ENCODE results near the gene FGF14.

FGF14 gene

DNA sequence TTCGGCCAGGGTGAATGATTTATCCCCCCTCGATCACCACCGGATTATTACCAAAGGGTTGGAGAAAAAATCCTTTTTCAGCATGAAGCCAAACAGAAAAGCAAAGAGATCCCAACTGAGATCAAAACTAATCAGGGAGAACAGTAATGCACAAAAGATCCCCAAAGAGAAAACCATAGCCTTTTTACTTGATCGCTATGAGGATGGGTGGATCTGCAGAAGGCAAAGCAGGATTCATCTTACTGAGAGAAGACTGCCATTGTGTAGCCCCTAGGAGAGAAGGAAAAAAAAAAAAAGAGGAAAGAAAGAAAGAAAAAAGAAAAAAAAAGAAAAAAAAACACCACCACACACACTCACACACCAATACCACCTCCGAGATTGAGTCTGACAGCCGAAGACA lies at the start of gene FGF14:
Gene FGF14, minus strand, starts transcription at position 283 of the 400 bp plus-strand sequence.
- DNase-seq (ENCODE audit: low spot score): no peak

GRCh38 chr13:102443249-102443648 lies 41.4 kb upstream of the FGF14 start:
- no peak for DNase-seq (ENCODE audit: low spot score)

DNA sequence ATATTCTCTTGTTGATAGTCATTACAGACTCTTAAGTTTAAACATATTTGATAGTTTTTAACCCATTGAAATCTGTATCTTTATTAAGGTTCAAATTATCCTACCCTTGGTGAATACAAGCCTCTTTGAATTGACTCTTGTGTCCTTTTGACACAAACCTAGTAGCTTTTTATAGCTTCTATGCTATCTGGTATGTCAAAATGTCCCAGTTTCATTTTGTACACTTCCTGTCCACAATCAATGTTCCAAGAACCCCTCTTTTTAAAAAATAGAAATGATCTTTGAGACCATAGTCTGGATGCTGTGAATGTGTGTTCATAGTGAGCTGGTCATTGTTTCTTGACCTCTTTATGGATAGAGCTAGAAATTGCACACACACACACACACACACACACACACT lies 39.2 kb upstream of the FGF14 start:
- no peak for DNase-seq (ENCODE audit: low spot score)

DNA sequence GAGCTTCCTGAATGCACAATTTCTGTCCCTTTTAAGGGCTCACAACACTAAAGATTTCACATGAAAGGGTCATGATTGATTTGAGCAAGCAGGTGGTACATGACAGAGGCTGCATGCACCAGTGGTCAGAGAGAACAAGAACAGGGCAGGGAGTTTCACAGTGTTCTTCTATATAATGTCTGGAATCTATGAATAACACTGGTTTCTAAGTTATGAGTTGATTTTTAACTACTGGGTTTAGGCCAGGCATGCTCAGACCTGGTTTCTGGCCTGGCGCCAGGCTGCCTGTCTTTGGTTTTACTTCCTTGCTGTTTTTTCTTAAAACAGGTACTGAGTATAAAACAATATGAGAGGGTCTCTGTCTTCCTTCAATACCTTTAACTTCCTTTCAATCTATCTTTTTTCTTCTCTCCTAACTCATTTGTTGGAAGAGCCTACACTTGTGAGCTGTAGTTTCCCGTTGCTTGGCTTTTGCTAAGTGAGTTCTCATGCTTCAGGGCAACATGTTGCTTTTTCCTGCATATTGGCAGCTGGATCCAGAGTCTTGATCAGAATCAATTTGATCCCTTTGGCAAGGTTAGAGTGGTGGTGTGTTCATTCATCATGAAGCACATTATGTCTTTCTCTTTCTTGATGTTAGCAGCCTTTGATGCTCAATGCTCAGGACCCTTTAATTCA lies 38.5 kb upstream of the FGF14 start:
- DNase-seq (ENCODE audit: low spot score): no peak

GRCh38 chr13:102422690-102423089 lies 20.8 kb upstream of the FGF14 start:
- DNase-seq (ENCODE audit: low spot score): no peak

DNA sequence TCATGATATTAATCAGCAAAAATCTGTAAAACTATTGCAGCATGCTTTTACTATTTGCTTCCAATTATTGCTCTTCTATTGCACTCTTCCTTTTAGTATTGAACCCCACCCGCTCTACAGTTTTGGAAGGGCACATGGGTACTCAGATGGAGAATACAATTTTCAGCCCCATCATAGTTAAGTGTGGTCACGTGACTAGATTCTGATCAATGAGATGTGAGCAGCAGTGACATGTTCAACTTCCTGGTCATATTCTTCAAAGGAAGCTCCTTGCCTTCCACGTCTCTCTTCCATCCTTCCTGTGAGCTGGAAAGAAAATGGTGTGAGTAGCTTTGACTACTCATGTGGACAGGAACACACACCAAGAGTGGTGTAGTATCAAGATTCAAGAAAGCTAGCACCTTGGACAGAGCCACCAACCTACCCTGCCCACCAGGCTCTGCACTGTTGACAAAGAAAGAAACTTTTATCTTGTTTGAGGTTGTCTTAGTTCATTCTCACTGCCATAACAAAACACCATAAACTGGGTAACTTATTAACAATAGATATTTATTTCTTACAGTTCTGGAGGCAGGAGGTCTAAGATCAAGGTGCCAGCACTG lies 3.8 kb upstream of the FGF14 start:
- DNase-seq (ENCODE audit: low spot score): no peak

GRCh38 chr13:102402290-102402689 lies 442 bp upstream of the FGF14 start:
- DNase-seq (ENCODE audit: low spot score): peak; percentile 39

DNA sequence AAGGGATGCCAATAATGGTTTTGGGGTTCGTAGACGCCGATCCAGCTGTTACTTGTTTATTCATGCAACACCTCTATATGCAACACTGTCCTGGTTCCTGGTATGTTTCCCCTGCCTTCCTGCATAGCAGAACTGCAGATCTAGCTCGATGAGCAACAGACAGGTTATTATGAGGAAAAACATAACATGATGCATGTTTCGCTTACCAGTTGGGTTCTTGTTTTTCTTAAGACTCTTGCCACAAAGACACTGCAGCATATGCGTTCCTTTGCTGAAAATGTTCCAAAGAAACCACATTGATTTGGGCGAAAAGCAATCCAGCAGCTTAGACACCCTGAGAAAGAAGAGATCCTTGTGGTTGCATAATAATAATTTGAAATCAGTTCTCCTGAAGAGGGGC lies 583 bp downstream of the FGF14 start:
- no peak for DNase-seq (ENCODE audit: low spot score)

- no peak for DNase-seq (ENCODE audit: low spot score)
Observed at GRCh38 chr13:102400675-102401145, 1.1 kb downstream of the FGF14 start.

DNA sequence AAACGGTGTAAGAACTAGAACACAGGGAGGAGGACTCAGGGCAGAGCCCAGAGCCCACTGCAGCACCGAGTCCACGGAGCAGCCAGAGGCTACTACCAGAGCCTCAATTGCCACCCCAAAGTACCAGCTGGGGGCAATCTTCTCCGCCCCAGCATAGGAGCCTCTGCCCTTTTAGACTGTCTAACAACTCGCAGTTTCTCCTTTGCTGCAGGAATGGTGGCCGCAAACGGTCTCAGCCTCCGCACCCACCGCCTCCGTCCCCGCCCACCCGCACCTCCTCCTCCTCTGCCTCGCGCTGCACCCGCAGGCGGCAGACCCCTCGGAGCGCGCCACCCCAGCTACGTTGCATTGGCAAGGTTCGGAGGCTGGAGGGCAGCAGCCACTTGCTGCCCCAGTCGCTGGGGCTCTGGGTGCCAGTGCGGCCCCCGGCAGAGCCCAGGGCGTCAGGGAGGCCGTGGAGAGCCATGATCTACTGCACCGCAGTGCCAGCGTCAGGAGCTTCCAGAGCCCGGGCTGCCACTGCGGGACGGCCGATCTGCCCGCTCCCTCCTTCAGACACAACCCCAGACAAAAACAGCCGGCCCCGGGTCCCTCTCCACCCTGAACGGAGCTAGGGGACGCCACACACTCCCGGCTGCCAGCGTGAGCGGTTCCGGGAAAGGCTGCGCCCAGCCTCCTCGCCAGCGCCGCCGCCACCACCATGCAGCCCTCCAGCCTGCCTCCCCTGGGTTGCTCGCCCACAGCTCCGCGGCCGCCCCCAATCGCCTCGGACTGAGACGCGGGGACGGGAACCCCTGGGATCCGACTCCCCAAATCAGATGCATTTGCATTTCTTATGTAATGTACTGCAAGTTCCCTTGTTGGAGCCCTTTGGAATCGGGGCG lies 1.8 kb downstream of the FGF14 start:
- peak; percentile 50 for DNase-seq (ENCODE audit: low spot score)

DNA sequence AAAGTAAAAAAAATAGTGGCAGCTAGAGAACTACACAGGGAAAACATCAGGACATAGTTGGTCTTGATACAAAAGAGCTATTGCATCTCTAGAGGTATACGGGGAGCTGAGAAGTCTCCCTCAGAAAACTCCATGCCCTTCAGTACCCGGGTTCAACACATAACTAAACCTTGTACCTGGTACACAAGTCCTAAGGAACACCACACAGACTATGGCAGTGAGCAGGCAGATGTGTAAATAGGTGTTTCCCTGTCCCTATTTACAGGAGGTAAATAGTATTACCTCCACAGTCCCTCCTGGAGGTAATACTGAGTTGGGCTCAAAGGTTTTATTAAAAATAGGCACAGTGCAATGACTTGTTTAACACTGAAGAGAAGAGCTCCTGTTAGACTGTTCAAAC lies 5.9 kb downstream of the FGF14 start:
- DNase-seq (ENCODE audit: low spot score): no peak

DNA sequence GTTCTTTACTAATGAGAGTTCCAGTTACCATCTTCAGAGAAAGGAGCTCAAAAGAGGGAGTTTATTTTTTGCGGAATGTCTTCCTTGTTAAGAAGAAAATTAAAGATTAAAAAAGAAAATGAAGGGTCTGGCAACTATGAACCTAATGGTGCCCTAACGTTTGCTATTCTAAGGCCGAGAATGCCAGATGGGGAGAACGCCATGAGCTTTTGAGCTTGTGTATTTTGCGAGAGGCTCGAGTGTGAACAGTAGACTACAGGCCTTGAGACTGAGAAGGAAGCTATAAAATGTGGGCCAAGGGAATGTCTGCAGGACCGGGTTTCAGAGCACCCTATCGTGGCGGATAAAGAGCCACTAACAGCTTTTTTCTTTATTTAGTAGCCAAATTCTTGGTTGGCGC lies 6.7 kb downstream of the FGF14 start:
- DNase-seq (ENCODE audit: low spot score): no peak

DNA sequence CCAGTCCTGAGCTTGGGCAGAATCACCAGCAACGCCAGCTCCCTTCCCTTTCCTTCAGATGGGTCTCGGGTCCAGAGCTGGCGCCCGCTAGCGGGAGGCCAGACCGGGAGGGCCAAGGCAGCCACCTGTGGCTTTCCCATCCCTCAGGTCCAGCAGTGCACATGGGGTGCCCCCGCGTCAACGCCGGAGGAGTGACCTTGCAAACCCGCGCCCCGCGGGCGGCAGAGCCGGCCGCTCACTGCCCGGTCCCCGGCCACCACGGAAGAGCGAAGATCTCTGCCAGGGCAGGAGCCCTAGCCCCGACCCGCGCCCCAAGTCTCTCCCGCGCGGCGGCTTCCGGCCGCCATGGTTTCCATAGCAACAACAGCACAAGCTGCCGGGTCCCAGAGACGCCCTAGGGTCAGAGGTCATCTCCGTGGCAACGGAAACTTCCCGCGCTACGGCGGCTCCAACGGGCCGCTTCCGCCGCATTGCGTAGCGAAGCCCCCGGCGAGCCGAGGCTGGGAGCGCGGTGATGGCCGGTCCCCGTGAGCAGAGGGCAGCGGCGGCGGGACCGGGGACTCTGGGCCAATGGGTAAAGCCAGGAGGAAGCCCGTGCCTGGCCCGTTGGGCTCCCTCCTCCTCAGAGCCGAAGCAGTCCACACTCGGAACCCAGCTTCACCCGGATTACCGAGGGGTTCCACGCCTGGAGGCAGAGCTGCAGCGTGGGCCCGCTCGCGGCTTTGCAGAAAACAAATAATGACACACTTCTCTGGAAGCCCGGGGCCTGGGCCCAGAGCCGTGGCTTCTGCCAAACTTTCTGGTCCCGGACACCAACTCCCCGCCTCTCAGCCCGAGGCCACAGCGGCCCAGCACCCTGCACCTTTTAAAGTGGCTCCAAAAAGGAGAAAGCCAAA lies 7.4 kb downstream of the FGF14 start:
- DNase-seq (ENCODE audit: low spot score): peak; percentile 40

DNA sequence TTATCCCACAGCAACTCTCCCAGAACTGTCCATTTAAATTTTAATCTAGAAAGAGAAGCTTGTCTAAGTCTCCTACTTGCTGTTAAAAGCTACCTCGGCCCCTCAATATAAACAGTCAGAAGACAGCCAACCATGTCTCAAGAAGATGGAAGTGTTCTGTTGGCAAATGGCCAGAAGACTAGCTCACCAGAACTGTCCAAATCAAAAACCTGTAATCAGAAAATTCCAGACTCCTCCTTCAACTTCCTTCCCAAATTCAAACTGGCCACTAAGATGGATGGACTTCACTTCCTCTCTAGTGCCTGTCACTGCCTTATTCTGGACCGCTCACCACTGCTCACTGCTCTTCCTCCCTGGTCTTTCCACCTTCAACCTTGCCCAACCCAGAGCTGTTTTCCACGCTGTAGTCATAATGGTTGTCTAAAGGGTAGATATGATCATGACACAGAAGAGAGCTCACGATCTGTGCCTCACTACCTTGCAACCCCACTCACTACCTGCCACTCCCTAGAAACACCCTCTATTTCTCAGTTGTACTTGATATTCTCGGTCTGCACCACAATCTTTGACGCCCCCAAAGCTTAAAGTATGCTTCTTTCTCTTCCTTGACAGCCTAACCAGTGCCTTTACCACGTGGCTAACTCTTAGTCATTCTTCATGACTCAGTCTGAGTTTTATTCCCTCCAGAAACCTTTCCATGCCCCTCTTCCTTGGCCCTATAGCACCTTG lies 9.2 kb downstream of the FGF14 start:
- no peak for DNase-seq (ENCODE audit: low spot score)

GRCh38 chr13:102386461-102386860 lies 15.4 kb downstream of the FGF14 start:
- no peak for DNase-seq (ENCODE audit: low spot score)

GRCh38 chr13:102380012-102380411 lies 21.8 kb downstream of the FGF14 start:
- DNase-seq (ENCODE audit: low spot score): no peak

DNA sequence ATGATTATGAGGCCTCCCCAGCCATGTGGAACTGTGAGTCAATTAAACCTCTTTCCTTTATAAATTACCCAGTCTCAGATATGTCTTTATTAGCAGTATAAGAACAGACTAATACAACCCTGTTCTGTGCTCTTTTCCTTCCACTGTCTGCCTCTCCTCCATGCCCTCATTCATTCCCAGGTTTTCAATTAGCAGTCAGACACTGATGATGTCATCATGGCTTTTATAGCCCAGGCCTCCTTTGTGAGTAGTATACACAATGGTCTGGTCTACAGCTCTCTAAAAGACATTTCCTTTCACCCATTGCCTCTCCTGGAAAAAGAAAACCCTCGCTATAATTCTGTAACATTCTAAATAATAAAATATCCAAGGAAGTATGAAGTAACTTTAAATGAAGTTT lies 25.5 kb downstream of the FGF14 start:
- no peak for DNase-seq (ENCODE audit: low spot score)

GRCh38 chr13:102374726-102375125 lies 27.1 kb downstream of the FGF14 start:
- no peak for DNase-seq (ENCODE audit: low spot score)

DNA sequence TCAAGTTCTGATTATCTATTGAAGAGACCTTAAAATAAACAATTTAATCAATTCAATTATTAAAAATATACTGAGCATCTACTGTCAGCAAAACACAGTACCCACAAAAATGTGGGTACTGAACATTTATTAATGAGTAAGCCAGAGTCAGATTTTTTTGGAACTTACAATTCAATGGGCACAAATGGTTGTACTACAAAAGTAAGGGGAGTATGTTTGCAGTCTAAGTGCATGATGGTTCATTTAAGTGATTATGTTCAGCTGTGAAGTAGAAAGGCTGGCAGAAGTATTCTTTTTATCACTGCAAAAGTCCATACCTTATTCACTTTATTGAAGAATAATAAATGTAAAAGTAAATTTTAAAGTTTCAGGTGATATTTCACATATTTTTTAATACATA lies 27.6 kb downstream of the FGF14 start:
- DNase-seq (ENCODE audit: low spot score): no peak

DNA sequence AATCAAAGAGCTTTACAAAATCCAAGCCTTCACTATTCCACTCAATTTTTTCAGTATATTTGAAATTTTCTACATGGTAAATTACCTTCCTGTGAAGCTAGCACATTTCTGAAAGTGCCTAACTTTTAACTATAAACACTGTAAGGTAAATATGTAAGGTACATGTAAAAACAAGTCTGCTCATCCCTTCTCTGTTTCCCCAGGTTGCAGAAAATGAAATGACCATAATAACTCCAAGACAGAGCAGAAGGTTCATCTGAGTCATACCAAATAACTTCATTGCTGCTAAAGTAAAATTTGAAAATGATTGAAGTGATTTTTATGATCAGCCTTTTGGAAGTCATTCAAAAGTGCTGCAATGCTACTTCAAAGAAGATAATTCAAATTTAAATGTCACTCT lies 28.6 kb downstream of the FGF14 start:
- DNase-seq (ENCODE audit: low spot score): no peak

- no peak for DNase-seq (ENCODE audit: low spot score)
Observed at GRCh38 chr13:102369302-102369701, 32.5 kb downstream of the FGF14 start.
